ENCODE measurements around the gene DUOX1. TPM values are rescaled to one million over a fixed set of nuclear protein-coding genes. Genes with fewer than 3 reads are reported as not detected.

The DUOX1 gene
- total RNA-seq, 1 experiment from 2014 or later, result not detected

DNA sequence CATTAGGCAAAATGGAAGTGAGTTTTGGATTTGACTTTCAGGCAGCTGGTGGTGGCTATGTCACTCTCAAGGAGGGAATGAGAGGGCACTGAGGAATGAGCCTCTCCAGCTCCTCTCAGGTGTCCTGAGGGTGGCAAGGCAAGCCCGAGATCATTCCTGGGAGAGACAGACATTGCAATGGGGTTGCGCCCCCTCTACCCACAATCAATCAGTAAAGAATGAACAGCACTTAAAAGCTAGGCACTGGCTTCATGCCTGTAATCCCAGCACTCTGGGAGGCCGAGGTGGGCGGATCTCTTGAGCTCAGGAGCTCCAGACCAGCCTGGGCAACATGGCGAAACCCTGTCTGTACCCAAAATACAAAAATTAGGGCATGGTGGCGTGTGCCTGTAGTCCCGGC, 72.1 kb downstream of the DUOX1 start:
- no peak for DNase-seq (ENCODE audit: low spot score)
- in situ Hi-C loops (cut with HindIII; ENCODE audit: low sequenced_read_pairs), result loop anchor here (10.0 kb wide), 1 partner anchor 193 kb away; no protein-coding TSS in a partner anchor

DNA sequence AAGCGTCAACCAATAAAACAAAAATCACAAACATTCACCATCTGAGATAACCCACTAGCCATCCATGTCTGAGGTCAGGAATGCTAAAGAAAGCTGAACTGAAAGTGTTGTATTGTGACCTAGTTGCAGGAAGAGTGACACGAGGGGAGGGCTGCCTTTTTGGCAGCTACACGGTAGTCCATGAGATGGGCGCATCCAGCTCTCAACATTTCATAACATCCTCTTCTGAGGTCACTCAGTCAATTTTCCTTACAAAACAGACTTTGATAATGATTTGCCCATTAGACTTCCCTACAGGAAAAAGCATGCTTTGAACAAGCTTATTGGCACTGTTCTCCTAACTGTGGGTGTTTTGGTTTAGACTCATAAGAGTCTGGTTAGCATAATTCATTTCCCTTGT, 73.4 kb downstream of the DUOX1 start:
- in situ Hi-C loops (cut with HindIII; ENCODE audit: low sequenced_read_pairs), result loop anchor here (10.0 kb wide), 1 partner anchor 192 kb away; no protein-coding TSS in a partner anchor
- DNase-seq (ENCODE audit: low spot score), result no peak

DNA sequence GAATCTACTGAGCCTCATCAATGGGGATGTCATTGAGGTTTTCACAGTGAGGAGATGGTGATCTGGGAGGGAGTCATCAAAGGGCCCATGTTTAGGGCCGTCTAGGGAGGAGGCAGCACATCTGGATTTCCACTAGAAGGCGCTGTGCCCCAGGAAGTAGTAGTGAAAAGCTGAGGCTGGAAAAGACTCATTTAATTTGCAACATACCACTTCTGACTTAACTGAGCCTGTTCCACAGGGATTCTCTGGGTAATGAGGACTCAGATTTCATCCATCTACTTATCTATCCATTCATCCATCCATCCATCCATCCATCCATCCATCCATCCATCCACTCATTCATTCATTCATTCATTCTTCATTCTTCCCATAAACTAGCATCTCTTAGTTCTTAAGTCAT, 75.4 kb downstream of the DUOX1 start:
- in situ Hi-C loops (cut with HindIII; ENCODE audit: low sequenced_read_pairs), result loop anchor here (10.0 kb wide), 1 partner anchor 190 kb away; no protein-coding TSS in a partner anchor
- peak; percentile 43 for DNase-seq (ENCODE audit: low spot score)

DNA sequence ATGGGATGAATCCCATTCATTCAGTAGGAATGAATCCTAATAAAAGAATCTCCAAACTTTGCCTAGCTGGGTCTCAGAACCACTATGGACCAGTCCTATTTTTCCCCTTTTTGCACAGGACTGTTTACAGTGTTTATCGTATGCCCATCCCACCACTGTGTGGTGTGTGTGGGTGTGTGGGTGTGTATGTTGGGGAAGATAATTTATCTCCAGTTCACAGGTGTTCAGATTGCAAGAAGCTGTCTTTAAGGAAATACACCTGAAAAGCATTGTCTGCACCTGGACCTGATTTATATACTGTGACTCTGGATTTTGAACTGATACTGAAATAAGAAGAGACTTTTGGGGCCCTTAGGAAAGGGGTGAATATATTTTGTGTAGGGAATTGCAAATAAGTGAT, 82.7 kb downstream of the DUOX1 start:
- in situ Hi-C loops (cut with HindIII; ENCODE audit: low sequenced_read_pairs), result no loop called here
- no peak for DNase-seq (ENCODE audit: low spot score)

Other genes starting within 250 kb of the DUOX1 start
- not detected in 2 replicates for gene TERB2, start 173.3 kb upstream of the DUOX1 start, total RNA-seq (2014; rRNA removed; shearing (Covaris generic))
- gene SORD, start 106.8 kb upstream of the DUOX1 start, total RNA-seq (2014; rRNA removed; shearing (Covaris generic)), result 35.6 and 47.3 TPM in 2 replicates
- not detected in 2 replicates for gene DUOX2, start 15.8 kb upstream of the DUOX1 start, total RNA-seq (2014; rRNA removed; shearing (Covaris generic))
- gene DUOXA2, start 15.7 kb upstream of the DUOX1 start, total RNA-seq (2014; rRNA removed; shearing (Covaris generic)), result not detected in 2 replicates
- not detected in 2 replicates for gene DUOXA1, start 115 bp upstream of the DUOX1 start, total RNA-seq (2014; rRNA removed; shearing (Covaris generic))
- 7.8 and 10.7 TPM in 2 replicates for gene SHF, start 58.0 kb downstream of the DUOX1 start, total RNA-seq (2014; rRNA removed; shearing (Covaris generic))
- not detected in 2 replicates for gene SLC28A2, start 122.2 kb downstream of the DUOX1 start, total RNA-seq (2014; rRNA removed; shearing (Covaris generic))
- 26.7 and 32.5 TPM in 2 replicates for gene GATM, start 248.6 kb downstream of the DUOX1 start, total RNA-seq (2014; rRNA removed; shearing (Covaris generic))

All from G401 (cell line).